UCSD-AML1 (cell line): Measurements from ENCODE around the gene RAD50.

ENCODE experiments used
- DNase-seq: peaks from one replicate; lab custom pipeline; 2025; ENCODE audit not compliant: unreplicated experiment; lab: John Stamatoyannopoulos, UW

Gene RAD50

DNA sequence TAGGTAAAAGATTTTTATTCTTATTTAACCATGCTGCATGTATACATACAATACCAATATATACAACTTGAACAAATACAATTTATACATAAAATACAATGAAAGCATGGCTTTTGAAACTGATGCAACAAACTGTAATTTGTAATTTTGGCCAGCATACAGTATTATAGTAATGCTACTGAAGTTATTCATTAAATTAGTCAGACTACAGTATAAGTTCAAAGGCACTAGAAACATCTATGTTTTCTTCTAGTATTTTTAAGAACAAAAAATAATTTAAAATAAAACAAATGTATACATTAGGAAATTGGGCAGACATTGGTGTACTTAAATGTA is 135.8 kb downstream of the RAD50 start:
- DNase-seq: no peak
